ENCODE results near the gene YPEL1.
"Not testable (repeated sequence)": the region's sequence is repeated elsewhere in the genome, so short reads cannot be mapped to it uniquely, and the experiment has no call there.

GRCh38 chr22:21744917-21745316 lies 9.3 kb upstream of the YPEL1 start:
- TF ChIP-seq CTCF, EP300 (IDR thresholded peaks at IDR 0.05): not testable (repeated sequence)
